Measurements from ENCODE around the gene MAP7. TPM values are rescaled to one million over a fixed set of nuclear protein-coding genes. Genes with fewer than 3 reads are reported as not detected.

The MAP7 gene
- total and polyA plus RNA-seq, 2 experiments from 2014 or later: 44.7 to 49.2 TPM

- TF ChIP-seq CTCF (conservative IDR thresholded peaks at IDR 0.05; ENCODE audit: low read depth in 2 of 2) (no peak), ETS1 (IDR thresholded peaks at IDR 0.05) (no peak), NANOG (IDR thresholded peaks at IDR 0.05; ENCODE audit: borderline replicate concordance) (no peak), POLR2AphosphoS5 (IDR thresholded peaks at IDR 0.05; ENCODE audit: low read depth) (no peak), ZNF114 (CRISPR knock-in tag; IDR thresholded peaks at IDR 0.05) (no peak), CREB1 (CRISPR knock-in tag; IDR thresholded peaks at IDR 0.05; ENCODE audit: low read depth) (no peak), STAT1 (IDR thresholded peaks at IDR 0.05; ENCODE audit: unreplicated experiment) (no peak)
Measured at GRCh38 chr6:136571065-136571464, 20.8 kb upstream of the MAP7 start (continued).

GRCh38 chr6:136568129-136568528, 17.9 kb upstream of the MAP7 start:
- H3F3A ChIP-seq (replicated peaks; ENCODE audit: low read depth): no peaks in the 10 kb centered on the region
- no peaks in the 10 kb centered on the region for H3K79me2 ChIP-seq (replicated peaks; ENCODE audit: insufficient read depth)
- peaks cover 6% of the 10 kb centered on the region for H3K9me2 ChIP-seq (ENCODE audit: insufficient read depth)
- H3K4me2 ChIP-seq: no peak overlapping the region
- Mint-ChIP-seq H3K27me3 (ENCODE audit: insufficient read depth, low read depth, poor library complexity) (peaks cover 2% of the 10 kb centered on the region), H3K4me3 (no peak overlapping the region), H3K27ac (no peak overlapping the region), H3K9me3 (peaks cover 30% of the 10 kb centered on the region), H3K4me1 (no peaks in the 10 kb centered on the region; the same call in 2 of the 3 replicates), H3K36me3 (ENCODE audit: low read depth) (peaks cover 24% of the 10 kb centered on the region)
- DNase-seq (ENCODE audit: low spot score) (no peak), ATAC-seq (no peak)
- H3K4me1 ChIP-seq (ENCODE audit: insufficient read depth): peaks cover 5% of the 10 kb centered on the region; the same call in 1 of the 2 replicates
- no peak overlapping the region for H3K4me3 ChIP-seq
- no peak overlapping the region for H2AFZ ChIP-seq
- H3K27me3 ChIP-seq (ENCODE audit: insufficient read depth): no peaks in the 10 kb centered on the region
- no peak for TF ChIP-seq CREB1 (CRISPR knock-in tag; IDR thresholded peaks at IDR 0.05; ENCODE audit: low read depth)
- TF ChIP-seq REST (IDR thresholded peaks at IDR 0.05; ENCODE audit: unreplicated experiment): no peak
- no peak for TF ChIP-seq EZH2phosphoT487 (IDR thresholded peaks at IDR 0.05; ENCODE audit: unreplicated experiment)
- H4K20me1 ChIP-seq (replicated peaks; ENCODE audit: insufficient read depth): no peaks in the 10 kb centered on the region
- H3K36me3 ChIP-seq (ENCODE audit: insufficient read depth): peaks cover 13% of the 10 kb centered on the region
- H3K27ac ChIP-seq (ENCODE audit: low read depth): no peak overlapping the region
